HL-60 (cell line): ENCODE data around the gene TBC1D14.

Source experiments
- DNase-seq, 2 experiments: peaks; one replicate each; pipeline ENCODE4 v3.0.0-alpha.2; 2010 to 2020; ENCODE audit warnings: low read depth in 1 of 2, low spot score in 1 of 2
- H3K27ac ChIP-seq: fragments of 250-450 bp; sonication (Bioruptor Pico); replicated peaks from 2 replicates; pipeline ENCODE4 v1.5.1; 2020; ENCODE audit warnings: mild to moderate bottlenecking, moderate library complexity
- H3K27me3 ChIP-seq: fragments of 250-450 bp; sonication (Bioruptor Pico); 2 replicates; pipeline ENCODE4 v1.5.1; 2021; ENCODE audit warnings: mild to moderate bottlenecking, moderate library complexity; ENCODE audit not compliant: insufficient read depth, poor library complexity, severe bottlenecking
- H3K4me3 ChIP-seq: replicated peaks from 2 replicates; pipeline ENCODE4 v1.5.1; 2011; ENCODE audit warnings: mild to moderate bottlenecking, control low read depth, low read length; ENCODE audit not compliant: insufficient read depth
- CTCF ChIP-seq: IDR thresholded peaks from one replicate; pipeline ENCODE4 v1.5.1; 2011; ENCODE audit warnings: low read length, control low read depth, inconsistent platforms; ENCODE audit not compliant: insufficient read depth
- GABPA ChIP-seq: IDR thresholded peaks from 2 replicates; pipeline ENCODE4 v1.6.1; 2012; ENCODE audit warnings: low read depth
- POLR2AphosphoS5 ChIP-seq: IDR thresholded peaks from 2 replicates; pipeline ENCODE4 v1.6.1; 2012; ENCODE audit warnings: low read depth
- REST ChIP-seq: IDR thresholded peaks from 2 replicates; pipeline ENCODE4 v1.6.1; 2012; ENCODE audit warnings: low read depth; ENCODE audit not compliant: insufficient replicate concordance
- SPI1 ChIP-seq: IDR thresholded peaks from 2 replicates; pipeline ENCODE4 v1.6.1; 2012; ENCODE audit warnings: low read depth, mild to moderate bottlenecking, borderline replicate concordance

The TBC1D14 gene

GRCh38 chr4:6876440-6876839, 33.2 kb upstream of the TBC1D14 start:
- no peak overlapping the region for H3K4me3 ChIP-seq
- no peak for TF ChIP-seq REST
- DNase-seq = no peak
- H3K27me3 ChIP-seq = no peaks in the 10 kb centered on the region
- H3K27ac ChIP-seq = peak overlapping the region; percentile 16

- no peak for TF ChIP-seq POLR2AphosphoS5
- no peak for TF ChIP-seq CTCF
- TF ChIP-seq SPI1 = no peak
- no peak for TF ChIP-seq GABPA
- TF ChIP-seq REST = no peak
- no peaks in the 10 kb centered on the region for H3K27me3 ChIP-seq
- H3K4me3 ChIP-seq = no peak overlapping the region
- no peak for DNase-seq
- H3K27ac ChIP-seq = no peak overlapping the region
Observed at GRCh38 chr4:6877067-6877466, 32.6 kb upstream of the TBC1D14 start.

- Histone ChIP-seq H3K27ac (no peak overlapping the region), H3K27me3 (no peaks in the 10 kb centered on the region), H3K4me3 (no peak overlapping the region)
- DNase-seq = no peak
- TF ChIP-seq POLR2AphosphoS5 = no peak
- no peak for TF ChIP-seq CTCF
- no peak for TF ChIP-seq REST
Observed at GRCh38 chr4:6878451-6879059, 31.1 kb upstream of the TBC1D14 start.

GRCh38 chr4:6880691-6881090, 28.9 kb upstream of the TBC1D14 start:
- Histone ChIP-seq H3K27ac (no peak overlapping the region), H3K27me3 (no peaks in the 10 kb centered on the region), H3K4me3 (no peak overlapping the region)
- DNase-seq = no peak
- TF ChIP-seq POLR2AphosphoS5 (no peak), REST (no peak), SPI1 (no peak), CTCF (no peak)
